UCSD-AML1 (cell line): ENCODE results near the gene RNF223.
"Not testable (repeated sequence)": the region's sequence is repeated elsewhere in the genome, so short reads cannot be mapped to it uniquely, and the experiment has no call there.

ENCODE experiments used
- DNase-seq: peaks from one replicate; lab custom pipeline; 2025; ENCODE audit not compliant: unreplicated experiment; lab: John Stamatoyannopoulos, UW

RNF223 gene

DNA sequence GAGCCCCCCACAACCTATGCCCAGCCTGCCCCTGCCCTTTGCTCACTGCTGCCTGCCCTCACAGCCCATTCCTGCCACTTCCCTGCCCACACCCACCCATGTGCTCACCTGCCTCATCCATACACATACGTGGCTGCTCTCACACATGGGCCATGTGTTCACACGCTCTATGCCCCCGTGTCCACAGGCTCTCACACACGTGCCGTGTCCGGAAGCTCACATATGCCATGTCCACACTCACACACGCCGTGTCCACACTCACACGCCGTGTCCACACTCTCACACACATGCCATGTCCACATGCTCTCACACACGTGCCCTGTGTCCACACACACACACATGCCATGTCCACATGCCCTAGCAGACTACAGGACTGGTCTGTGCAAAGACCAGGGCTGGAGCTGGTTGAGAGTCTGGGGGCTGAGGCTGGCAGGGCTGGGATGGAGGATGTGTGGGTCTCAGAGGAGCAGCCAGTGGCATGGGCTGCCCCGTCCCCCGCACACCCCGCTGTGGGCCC is 583 bp upstream of the RNF223 start:
- DNase-seq, result no peak

DNA sequence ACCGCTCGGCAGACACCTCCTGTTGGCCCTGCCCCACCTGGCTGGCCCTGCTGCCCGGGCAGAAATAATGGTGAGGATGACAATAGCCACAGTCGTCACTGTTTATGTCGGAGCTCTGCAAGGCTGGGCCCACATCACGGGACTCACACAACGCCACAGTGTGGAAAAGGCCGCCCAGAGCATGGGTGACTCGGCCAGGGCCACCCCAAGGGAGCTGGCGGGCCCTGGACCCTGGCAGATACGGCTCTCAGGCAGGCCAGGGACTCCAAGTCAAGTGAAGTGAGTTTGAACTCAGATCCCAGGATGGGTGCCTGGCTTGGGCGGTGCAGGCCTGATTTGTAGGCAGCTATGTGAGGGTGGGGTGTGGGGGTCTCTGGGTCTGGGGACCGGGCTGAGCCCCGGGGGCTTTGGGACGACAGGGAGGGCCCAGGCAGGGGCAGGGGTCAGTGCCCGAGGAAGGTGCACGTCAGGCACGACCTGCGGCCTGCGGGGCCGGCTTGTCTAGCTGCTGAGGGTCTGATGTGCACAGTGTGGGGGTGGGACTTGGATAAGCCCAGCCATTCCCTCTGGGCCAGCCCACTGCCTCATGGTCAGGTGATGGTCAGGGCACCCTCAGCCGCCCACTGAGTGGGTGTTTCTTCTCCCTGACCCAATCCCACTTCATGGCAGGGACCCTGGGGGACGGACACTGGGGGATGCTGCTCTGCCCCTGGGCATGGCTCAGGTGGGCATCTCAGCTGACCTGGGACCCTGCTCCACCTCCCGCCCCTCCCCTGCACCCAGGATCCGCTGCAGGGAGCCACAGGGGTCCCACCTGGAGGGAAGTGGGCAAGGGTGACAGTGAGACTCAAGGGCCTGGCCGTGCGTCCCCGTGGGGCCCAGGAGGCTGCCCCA is 1.0 kb downstream of the RNF223 start:
- DNase-seq, result no peak

DNA sequence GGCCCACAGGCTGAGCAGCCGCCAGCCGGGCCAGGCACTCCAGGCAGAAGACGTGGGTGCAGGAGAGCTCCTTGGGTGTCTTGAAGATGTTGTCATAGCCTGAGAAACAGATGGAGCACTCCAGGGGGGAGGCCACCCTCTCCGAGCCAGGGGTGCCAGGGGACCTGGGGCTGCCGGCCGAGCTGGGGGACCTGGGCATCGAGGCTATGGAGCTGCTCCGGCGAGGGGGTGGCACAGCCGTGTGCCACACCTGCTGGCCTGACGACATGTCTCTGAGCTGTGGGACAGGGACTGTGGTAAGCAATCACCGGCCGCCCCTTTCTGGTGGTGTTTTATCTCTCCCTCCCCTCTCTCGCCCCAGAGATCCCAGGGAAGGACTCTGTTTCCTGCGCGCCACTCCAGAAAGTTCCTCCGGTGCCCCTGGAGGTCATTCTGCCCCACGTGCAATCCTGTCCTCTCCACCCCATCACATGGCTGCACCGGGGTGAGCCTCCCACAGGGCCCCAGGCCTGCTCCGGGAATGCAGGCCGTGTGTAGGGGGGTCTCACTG is 1.7 kb downstream of the RNF223 start:
- DNase-seq, result no peak

DNA sequence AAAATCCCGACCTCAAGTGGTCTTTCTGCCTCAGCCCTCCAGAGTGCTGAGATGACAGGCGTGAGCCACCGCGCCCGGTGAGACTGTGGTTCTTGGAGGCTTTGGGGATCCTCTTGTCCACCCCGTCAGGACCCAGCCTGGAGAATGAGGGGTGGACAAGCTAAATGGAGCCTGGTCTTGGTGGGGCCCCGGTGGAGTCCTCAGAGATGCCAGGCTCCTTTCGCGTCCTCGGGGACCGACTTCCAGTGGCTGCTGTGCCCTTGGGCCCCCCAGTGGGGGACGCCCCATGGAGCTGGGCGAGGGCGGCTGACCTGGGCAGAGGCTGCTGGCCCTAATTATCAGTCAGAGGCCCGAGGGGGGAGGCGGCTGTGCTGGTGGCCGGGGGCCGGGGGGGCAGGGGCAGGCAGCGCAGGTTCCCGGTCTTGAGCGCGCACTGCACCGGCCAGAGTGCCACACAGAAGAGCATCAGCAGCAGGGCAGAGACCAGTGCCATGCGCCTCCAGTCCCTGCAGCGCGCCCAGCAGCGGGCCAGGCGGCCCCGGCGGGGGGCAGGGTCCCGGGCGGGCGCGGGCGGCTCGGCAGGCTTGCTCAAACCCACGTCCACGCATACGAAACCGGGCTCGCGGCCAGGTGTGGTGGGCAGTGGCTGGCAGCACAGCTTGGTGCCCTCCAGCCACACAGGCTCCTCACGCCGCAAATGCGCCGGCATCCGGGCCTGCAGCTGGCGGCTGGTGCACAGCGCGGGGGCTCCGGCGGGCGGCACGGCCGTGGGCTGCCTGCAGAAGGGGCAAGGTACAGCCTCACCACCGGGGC is 2.4 kb downstream of the RNF223 start:
- DNase-seq, result no peak

DNA sequence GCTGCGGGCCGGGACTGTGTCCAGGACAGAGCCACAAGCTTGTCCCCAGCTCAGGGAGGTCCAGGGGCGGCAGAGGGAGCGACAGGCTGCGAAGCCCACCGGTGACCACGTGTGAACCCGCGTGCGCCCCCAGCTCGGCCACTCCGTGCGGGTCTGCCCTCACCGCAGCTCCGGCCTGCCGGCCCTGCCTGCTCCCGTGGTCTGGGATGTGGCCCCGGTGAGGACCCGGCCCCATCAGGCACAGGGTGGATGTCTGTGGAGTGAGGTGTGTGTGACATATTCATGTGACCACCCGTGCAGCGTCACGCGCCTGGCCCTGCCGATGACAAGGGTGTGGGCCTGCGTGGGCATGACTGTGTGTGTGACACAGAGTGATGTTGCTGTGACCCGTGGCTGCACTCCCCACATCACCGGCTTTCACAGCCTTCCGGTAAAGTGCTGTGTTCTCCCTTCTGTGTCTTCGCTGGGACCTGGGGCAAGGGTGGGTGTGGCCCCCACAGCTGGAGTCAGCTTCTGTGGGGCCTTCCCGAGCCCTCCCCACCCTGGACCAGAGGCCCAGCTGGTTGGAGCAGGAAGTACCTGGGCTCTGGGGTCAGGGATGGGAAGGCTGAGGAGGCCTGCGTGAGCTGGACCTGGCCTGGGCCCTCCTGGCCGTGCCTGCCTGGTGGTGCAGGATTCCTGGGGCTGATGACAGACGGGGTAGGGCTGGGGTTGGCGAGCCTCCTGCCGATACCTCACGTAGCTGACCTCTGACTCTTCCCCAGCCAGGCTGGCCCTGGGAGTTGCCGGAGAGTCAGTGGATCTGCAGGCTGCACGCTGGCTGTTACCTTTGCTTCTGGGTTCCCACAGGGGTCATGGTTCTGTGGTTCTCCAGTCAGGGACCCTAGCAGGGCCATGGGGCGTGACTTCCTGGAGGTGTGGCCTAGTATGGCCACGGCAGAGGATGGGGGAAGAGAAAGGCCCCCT is 4.1 kb downstream of the RNF223 start:
- no peak for DNase-seq

DNA sequence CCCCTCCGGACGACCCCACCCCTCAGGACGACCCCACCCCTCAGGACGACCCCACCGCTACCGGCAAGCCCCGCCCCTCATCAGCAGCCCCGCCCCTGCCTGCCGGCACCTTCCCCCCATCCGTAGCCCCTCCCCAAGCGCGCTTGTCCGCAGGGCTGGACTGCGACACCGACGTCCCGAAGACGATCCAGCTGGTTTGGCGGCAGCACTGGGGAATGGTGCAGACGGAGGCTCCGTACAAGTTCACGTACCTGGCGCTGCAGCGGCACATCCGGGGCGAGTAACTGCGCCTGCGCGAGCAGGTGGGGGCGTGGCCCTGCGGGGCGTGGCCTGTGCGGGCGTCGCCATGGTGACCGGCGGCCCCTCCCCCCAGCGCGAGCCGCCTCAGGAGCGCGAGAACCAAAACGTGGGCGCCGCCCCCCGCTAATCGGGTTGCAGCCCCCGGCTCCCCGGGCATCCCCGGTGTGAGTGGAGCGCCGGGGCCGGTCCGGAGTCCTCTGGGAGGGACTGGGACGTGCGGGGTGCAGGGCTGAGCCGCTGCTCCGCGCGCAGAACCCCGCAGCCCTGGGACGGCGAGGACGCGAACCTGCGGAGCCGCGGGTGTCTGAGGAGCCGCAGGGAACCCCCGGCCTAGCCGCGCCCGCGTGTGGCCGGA is 4.9 kb downstream of the RNF223 start:
- DNase-seq, result peak; percentile 78

DNA sequence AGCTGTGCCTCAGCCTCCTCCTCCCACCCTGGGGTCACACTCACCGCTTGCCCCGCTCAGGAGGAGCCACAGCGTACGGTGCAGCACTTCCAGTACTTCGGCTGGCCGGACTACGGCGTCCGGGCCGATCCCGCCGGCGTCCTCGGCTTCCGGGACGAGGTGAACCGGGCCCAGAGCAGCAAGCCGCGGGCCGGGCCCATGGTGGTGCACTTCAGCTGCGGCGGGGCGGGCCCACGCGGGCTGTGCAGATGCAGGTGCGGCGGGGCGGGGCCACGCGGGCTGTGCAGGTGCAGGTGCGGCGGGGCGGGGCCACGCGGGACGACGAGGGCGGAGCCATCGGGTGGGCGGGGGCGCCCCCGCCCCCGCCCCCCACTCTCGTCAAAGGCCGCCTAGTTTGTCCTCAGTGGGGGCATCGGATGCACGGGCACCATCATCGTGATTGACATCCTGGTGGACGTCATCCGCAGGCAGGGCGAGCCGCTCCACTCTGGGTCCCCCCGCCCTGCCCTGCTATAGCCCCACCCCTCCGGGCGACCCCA is 5.5 kb downstream of the RNF223 start:
- DNase-seq, result peak; percentile 22

DNA sequence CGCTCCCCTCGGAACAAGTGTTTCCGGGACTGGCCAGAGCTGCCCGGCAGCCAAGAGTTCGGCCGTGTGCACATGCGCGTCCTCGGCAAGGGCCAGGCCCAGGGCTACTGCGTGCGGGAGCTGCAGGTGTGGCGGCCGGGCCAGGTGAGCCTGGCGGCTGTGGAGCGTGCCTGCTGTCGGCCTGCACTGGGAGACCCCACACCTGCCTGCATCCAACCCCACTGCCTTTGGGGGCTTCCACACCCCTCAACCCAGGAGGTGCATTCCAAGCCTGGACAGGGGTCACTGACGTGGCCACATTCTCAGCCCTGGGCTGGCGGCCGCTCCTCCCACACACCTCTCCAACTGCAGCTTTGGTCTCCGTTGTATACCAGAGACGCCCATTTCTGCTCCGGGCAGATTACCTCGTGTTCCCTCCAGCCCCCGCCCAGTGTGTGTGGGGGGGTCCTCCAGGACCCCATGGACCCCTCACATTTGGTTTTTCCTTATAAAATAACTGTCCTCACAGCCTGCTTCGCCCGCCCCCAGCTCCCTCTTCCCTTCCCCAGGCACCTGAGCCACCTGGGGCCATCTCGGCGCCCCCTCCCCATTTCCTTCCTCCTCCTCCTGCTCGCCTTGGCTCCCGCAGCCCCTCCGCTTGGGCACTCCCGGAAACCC is 6.1 kb downstream of the RNF223 start:
- no peak for DNase-seq

DNA sequence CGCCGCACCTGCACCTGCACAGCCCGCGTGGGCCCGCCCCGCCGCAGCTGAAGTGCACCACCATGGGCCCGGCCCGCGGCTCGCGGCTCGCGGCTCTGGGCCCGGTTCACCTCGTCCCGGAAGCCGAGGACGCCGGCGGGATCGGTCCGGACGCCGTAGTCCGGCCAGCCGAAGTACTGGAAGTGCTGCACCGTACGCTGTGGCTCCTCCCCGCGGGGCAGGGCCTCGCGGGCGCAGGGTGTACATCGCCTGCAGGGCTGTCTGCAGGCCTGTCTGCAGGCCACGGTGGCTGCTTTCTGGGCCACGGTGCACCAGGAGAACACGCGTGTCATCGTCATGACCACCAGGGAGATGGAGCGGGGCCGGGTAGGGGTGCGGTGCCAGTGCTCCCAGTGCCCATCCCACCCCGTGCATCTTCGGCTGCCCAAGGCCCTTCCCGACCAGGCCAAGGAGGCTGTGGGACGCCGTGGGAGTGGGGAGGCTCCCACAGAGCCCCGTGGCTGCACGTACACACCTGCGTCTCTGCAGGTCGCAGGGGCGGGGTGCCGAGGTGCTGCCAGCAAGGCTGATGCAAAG is 6.7 kb downstream of the RNF223 start:
- no peak for DNase-seq

DNA sequence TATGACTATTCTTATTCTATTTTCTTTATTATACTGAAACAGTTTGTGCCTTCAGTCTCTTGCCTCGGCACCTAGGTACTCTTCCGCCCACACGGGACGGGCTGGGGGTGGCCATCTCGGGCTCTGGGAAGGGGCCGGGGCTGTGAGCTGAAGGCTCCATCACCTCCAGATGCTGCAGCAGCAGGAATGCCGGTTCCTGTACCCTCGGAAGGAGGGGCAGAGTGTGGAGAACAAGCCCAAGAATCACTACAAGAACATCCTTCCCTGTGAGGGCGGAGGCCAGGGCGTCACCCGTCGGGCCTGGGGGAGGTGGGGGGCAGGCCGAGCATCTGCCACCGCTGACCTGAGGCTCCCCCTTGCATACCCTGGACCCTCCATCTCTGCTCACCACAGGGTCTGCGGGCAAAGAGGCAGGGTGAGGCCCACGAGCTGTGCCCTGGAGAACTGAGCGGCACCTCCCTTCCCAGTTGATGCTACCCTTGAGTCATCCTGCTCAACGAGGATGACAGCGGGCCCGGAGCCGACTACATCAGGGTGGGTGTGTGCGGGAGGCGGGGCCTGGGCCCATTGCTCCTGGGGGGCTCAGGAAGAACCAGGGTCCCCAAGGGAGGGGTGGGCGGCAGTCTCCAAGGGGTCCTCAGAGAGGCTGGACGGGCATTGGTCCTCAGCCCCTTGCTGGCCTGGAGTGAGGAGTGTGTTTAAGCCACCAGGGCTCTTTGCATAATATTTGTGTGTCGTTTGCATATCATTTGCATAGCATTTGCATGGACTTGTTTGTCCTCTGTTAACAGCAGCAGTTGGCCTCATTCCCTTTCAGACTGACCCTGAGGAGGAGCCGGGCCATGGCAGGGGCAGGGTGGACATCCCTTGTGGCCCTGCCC is 7.5 kb downstream of the RNF223 start:
- DNase-seq, result no peak

DNA sequence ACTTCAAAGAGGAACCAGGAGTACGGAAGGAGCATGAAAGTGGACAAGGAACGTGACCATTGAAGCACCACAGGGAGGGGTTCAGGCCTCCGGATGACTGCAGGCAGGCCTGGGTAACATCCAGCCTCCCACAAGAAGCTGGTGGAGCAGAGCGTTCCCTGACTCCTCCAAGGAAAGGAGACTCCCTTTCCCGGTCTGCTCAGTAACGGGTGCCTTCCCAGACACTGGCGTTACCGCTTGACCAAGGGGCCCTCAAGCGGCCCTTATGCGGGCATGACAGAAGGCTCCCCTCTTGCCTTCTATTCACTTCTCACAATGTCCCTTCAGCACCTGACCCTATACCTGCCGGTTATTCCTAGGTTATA is 8.2 kb downstream of the RNF223 start:
- DNase-seq, result not testable (repeated sequence)

DNA sequence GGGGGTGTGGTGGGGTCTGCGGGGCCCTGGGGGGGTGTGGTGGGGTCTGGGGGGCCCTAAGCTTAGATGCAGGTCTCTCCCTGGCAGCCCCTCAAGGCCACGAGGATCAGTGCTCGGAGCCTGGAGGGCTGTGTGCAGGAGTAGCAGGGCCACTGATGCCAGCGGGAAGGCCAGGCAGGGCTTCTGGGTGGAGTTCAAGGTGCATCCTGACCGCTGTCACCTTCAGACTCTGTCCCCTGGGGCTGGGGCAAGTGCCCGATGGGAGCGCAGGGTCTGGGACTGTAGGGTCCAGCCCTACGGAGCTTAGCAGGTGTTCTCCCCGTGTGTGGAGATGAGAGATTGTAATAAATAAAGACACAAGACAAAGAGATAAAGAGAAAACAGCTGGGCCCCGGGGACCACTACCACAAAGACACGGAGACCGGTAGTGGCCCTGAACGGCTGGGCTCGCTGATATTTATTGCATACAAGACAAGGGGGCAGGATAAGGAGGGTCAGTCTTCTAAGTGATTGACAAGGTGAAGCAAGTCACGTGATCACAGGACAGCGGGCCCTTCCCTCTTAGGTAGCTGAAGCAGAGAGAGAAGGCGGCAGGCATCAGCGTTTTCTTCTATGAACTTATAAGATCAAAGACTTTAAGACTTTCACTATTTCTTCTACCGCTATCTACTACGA is 8.7 kb downstream of the RNF223 start:
- no peak for DNase-seq

DNA sequence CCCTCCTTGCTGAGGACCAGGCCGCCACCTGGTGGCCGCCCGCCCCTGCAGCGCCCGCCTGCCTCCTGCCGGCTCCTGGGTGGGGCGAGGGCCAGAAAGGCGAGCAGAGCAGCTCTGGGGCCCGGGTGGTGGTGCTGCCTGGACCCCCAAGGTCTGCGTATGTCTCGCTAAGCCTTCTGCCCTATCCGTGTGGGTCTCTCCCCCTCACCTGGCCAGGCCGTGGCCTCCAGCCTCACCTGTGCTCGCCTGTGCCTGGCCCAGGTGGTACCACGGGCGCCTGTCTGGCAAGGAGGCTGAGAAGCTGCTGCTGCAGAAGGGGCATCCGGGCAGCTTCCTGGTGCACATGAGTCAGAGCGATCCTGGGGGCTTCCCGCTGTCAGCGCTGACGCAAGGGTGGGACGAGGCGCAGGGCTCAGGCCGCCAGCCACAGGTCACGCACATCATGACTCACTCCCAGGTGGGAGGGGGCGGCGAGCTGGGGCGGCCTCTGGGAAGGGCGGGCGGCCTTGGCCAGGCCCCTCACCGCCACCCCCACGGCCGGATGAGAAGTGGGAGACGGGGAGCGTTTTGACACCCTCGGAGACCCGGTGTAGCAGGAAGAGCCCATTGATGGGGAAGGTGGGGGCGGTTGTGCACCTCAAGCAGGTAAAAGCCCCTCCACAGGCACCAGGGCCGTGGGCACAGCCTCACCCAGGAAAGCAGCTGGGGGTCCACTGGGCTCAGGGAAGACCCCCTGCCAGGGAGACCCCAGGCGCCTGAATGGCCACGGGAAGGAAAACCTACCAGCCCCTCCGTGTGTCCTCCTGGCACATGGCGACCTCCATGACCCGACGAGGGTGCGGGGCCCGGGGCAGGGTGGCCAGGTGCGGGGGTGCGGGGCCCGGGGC is 9.9 kb downstream of the RNF223 start:
- peak; percentile 66 for DNase-seq

DNA sequence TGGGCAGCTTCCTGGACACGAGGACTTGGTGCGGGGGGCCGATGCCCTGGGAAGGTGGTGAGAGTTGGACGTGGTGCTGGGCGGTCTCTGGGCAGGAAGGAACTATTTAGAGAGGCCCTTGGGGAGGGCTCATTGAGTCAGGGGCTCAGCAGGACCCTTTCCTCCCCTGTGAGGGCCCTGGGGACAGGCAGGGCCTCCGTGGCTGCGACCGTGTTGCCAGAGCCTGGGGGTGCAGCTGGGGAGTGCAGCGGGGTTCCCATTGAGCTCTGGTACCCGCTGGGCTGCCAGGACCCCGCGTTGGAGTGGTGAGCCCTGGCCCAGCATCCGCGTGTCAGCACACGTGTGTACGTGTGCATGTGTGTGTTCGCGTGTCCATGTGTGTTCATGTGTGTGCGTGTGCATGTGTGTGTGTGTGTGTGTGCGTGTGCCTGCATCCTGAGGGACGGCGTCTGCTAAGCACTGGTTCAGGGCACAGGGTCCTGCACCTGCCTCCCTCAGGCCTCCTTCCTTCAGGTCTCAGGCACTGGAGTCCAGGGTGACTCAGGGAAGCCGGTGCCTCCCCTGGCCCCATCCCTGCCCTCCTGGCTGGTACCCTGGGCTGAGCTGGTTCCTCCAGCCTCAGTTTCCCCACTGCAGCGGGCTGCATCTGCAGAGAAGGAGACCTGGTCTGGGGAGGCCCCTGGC is 10.7 kb downstream of the RNF223 start:
- no peak for DNase-seq

DNA sequence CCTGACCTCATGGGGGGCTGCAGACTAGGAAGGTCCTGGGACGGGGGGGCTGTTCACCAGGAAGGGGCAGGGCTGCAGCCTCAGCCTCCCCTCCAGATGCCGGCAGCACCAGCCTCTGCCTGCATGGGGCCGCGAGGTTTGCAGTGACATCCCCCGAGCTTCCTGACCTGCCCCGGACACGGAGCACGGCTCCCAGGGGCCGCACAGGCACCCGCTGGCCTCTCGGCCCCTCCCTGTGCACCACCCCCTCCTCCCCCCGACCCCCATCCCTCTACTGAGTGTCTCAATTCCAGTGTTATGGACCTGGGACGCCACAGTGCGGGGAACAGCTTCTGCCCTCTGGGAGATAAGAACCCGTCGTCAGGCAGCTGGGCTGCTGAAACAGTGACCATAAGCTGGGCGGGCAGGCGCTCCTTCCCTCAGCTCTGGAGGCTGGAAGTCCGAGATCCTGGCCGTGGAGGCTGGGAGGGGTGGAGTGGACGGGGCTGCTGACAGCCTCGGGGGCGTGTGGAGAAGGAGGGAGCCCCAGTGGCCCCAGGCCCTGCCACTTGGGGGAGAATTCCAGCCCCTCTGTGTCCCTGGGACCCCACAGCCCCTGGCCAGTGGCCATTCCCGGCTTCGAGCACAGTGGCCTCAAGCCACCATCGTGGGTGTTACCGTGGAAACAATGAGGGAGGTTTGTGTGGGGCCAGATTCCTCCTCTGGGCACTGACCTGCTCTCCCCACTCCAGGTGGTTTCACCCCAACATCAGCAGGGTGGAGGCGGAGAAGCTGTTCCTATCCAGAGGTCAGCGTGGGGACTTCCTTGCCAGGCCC is 11.6 kb downstream of the RNF223 start:
- DNase-seq, result no peak
